Liver (tissue), 9 donors: ENCODE data around the gene NR5A2. TPM values are rescaled to one million over a fixed set of nuclear protein-coding genes. Genes with fewer than 3 reads are reported as not detected.

ENCODE experiments used
- DNase-seq: peaks from one replicate; pipeline ENCODE4 v3.0.0-alpha.2; 2017; ENCODE audit warnings: low spot score
- H3K27ac ChIP-seq, 2 donors: one replicate each; pipeline ENCODE4 v1.7.0; 2013; ENCODE audit warnings: inconsistent platforms in 2 of 2, low read length in 2 of 2, control low read depth in 1 of 2, low read depth in 1 of 2, mild to moderate bottlenecking in 1 of 2
- H3K27me3 ChIP-seq, 4 donors: one replicate each; pipeline versions ENCODE4 v1.6.1 to v1.7.0; 2013; ENCODE audit warnings: low read length in 3 of 4, inconsistent platforms in 1 of 4, mild to moderate bottlenecking in 1 of 4, moderate library complexity in 1 of 4; ENCODE audit not compliant: control insufficient read depth in 4 of 4, insufficient read depth in 4 of 4
- H3K36me3 ChIP-seq, 4 donors: one replicate each; pipeline versions ENCODE4 v1.6.1 to v1.7.0; 2013; ENCODE audit warnings: low read length in 3 of 4, mild to moderate bottlenecking in 3 of 4, low read depth in 1 of 4, moderate library complexity in 1 of 4; ENCODE audit not compliant: control insufficient read depth in 4 of 4, insufficient read depth in 3 of 4
- H3K4me1 ChIP-seq, 4 donors: one replicate each; pipeline versions ENCODE4 v1.6.1 to v1.7.0; 2013; ENCODE audit warnings: low read length in 3 of 4, mild to moderate bottlenecking in 3 of 4, moderate library complexity in 1 of 4; ENCODE audit not compliant: control insufficient read depth in 4 of 4, insufficient read depth in 4 of 4
- H3K4me3 ChIP-seq, 3 donors: one replicate each; pipeline versions ENCODE4 v1.6.1 to v1.7.0; 2013; ENCODE audit warnings: low read length in 3 of 3, control low read depth in 1 of 3, low read depth in 1 of 3, mild to moderate bottlenecking in 1 of 3
- H3K9ac ChIP-seq, 2 donors: one replicate each; pipeline ENCODE4 v1.7.0; 2013; ENCODE audit warnings: low read length in 2 of 2, mild to moderate bottlenecking in 2 of 2, moderate library complexity in 2 of 2, control low read depth in 1 of 2, low read depth in 1 of 2
- H3K9me3 ChIP-seq, 4 donors: one replicate each; pipeline versions ENCODE4 v1.6.1 to v1.7.0; 2013; ENCODE audit warnings: low read length in 3 of 4; ENCODE audit not compliant: control insufficient read depth in 4 of 4
- EGR1 ChIP-seq, 2 donors: IDR thresholded peaks; 2 replicates each; pipeline ENCODE4 v1.6.1; 2016 to 2018; ENCODE audit warnings: antibody characterized with exemption in 2 of 2, low read depth in 2 of 2
- FOXA1 ChIP-seq: IDR thresholded peaks from 2 replicates; pipeline ENCODE4 v1.6.1; 2016; ENCODE audit warnings: antibody characterized with exemption
- FOXA2 ChIP-seq: IDR thresholded peaks from 2 replicates; pipeline ENCODE4 v1.6.1; 2016; ENCODE audit warnings: antibody characterized with exemption
- GABPA ChIP-seq, 2 donors: IDR thresholded peaks in 1 of 2; conservative IDR thresholded peaks in 1 of 2; 2 replicates each; pipeline ENCODE4 v1.6.1; 2016; ENCODE audit warnings: antibody characterized with exemption in 2 of 2, mild to moderate bottlenecking in 1 of 2, moderate library complexity in 1 of 2
- HNF4A ChIP-seq, 2 donors: conservative IDR thresholded peaks; 2 replicates each; pipeline ENCODE4 v1.6.1; 2016; ENCODE audit warnings: antibody characterized with exemption in 2 of 2, mild to moderate bottlenecking in 2 of 2
- HNF4G ChIP-seq: IDR thresholded peaks from 2 replicates; pipeline ENCODE4 v1.6.1; 2016; ENCODE audit warnings: antibody characterized with exemption
- JUND ChIP-seq, 2 donors: IDR thresholded peaks; 2 replicates each; pipeline ENCODE4 v1.6.1; 2016; ENCODE audit warnings: antibody characterized with exemption in 2 of 2
- MAX ChIP-seq: IDR thresholded peaks from 2 replicates; pipeline ENCODE4 v1.6.1; 2016; ENCODE audit warnings: antibody characterized with exemption
- NR2F2 ChIP-seq: IDR thresholded peaks from 2 replicates; pipeline ENCODE4 v1.6.1; 2016; ENCODE audit warnings: antibody characterized with exemption
- RAD21 ChIP-seq, 2 donors: IDR thresholded peaks; 2 replicates each; pipeline ENCODE4 v1.6.1; 2016; ENCODE audit warnings: antibody characterized with exemption in 2 of 2, mild to moderate bottlenecking in 2 of 2
- REST ChIP-seq: IDR thresholded peaks from 2 replicates; pipeline ENCODE4 v1.6.1; 2016; ENCODE audit warnings: antibody characterized with exemption, mild to moderate bottlenecking
- RXRA ChIP-seq, 2 donors: IDR thresholded peaks; 2 replicates each; pipeline ENCODE4 v1.6.1; 2017 to 2018; ENCODE audit warnings: antibody characterized with exemption in 2 of 2, mild to moderate bottlenecking in 1 of 2
- SP1 ChIP-seq: IDR thresholded peaks from 2 replicates; pipeline ENCODE4 v1.6.1; 2018; ENCODE audit warnings: antibody characterized with exemption, mild to moderate bottlenecking
- TAF1 ChIP-seq: conservative IDR thresholded peaks from 2 replicates; pipeline ENCODE4 v1.6.1; 2016; ENCODE audit warnings: antibody characterized with exemption, mild to moderate bottlenecking
- YY1 ChIP-seq: IDR thresholded peaks from 2 replicates; pipeline ENCODE4 v1.6.1; 2016; ENCODE audit warnings: antibody characterized with exemption, mild to moderate bottlenecking
- WGBS: extraction: QIAGEN DNeasy Blood & Tissue Kit; methylation state at CpG from one replicate; pipeline ENCODE4 v1.1.7; 2013; 5-methylcytosine and 5-hydroxymethylcytosine counted together
- polyA plus RNA-seq, 2 donors: library from polyadenylated mRNA; stranded (reverse) in 1 of 2; unstranded in 1 of 2; fragments of 200-250 nt in 1 of 2; fragments of >200 nt in 1 of 2; fragmentation: Nextera tagmentation in 1 of 2; extraction: Ambion mirVana in 1 of 2; gene quantifications; one replicate each; pipeline versions ENCODE4 v1.2.1 to v1.2.3, GENCODE V29; 2013 to 2015
- total RNA-seq, 2 donors: library from RNA; depleted of rRNA; stranded (reverse); fragments of >200 nt; gene quantifications; one replicate each; pipeline ENCODE4 v1.2.3, GENCODE V29; 2014
- TF ChIP-seq, protein P1 (sequence below): IDR thresholded peaks from 2 replicates; pipeline ENCODE4 v1.6.1; 2016; ENCODE audit warnings: antibody characterized with exemption
- TF ChIP-seq, protein P2 (sequence below): IDR thresholded peaks from 2 replicates; pipeline ENCODE4 v1.6.1; 2016; ENCODE audit warnings: antibody characterized with exemption
- donor health status: healthy.
- donor health status: healthy.
- donor health status: healthy.
- donor health status: healthy.
- donor health status: healthy.

Gene NR5A2
- total and polyA plus RNA-seq, 4 donors: 10.0 to 37.5 (median 21.1) TPM

GRCh38 chr1:200095057-200095577 lies 67.6 kb downstream of the NR5A2 start:
- WGBS: 94% methylated on average over 2 of the region's 2 CpGs
- no peak overlapping the region for H3K9ac ChIP-seq

DNA sequence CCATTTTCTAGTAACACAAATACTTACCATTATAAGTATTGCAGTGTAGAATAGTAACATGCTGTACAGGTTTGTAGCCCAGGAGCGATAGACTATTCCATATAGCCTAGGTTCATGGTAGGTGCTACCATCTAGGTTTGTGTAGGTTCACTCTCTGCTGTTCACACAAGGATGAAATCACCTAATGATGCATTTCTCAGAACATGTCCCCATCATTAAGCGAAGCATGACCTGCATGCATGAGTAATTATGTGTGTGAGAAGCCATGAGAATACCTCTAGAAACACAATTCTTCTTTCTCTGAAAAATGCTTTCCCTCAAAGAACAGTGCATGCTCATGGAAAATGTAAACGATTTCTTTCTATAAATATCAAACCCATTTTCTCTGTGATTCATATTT lies 69.3 kb downstream of the NR5A2 start:
- DNase-seq: no peak
- TF ChIP-seq EGR1 (IDR thresholded peaks at IDR 0.05; ENCODE audit: low read depth in 2 of 2) (no peak), FOXA1 (no peak), HNF4A (conservative IDR thresholded peaks at IDR 0.05) (no peak), HNF4G (no peak), NR2F2 (no peak), TAF1 (no peak), GABPA (IDR thresholded peaks at IDR 0.05 in 1 of 2, conservative IDR thresholded peaks at IDR 0.05 in 1 of 2) (no peak), SP1 (no peak), MAX (no peak), JUND (IDR thresholded peaks at IDR 0.05) (no peak)
- TF ChIP-seq, protein P1, sequence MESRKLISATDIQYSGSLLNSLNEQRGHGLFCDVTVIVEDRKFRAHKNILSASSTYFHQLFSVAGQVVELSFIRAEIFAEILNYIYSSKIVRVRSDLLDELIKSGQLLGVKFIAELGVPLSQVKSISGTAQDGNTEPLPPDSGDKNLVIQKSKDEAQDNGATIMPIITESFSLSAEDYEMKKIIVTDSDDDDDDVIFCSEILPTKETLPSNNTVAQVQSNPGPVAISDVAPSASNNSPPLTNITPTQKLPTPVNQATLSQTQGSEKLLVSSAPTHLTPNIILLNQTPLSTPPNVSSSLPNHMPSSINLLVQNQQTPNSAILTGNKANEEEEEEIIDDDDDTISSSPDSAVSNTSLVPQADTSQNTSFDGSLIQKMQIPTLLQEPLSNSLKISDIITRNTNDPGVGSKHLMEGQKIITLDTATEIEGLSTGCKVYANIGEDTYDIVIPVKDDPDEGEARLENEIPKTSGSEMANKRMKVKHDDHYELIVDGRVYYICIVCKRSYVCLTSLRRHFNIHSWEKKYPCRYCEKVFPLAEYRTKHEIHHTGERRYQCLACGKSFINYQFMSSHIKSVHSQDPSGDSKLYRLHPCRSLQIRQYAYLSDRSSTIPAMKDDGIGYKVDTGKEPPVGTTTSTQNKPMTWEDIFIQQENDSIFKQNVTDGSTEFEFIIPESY: no peak
- TF ChIP-seq, protein P2, sequence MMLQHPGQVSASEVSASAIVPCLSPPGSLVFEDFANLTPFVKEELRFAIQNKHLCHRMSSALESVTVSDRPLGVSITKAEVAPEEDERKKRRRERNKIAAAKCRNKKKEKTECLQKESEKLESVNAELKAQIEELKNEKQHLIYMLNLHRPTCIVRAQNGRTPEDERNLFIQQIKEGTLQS: no peak

More at GRCh38 chr1:200095057-200095577, 67.6 kb downstream of the NR5A2 start:
- no peak for TF ChIP-seq MAX
- no peak for TF ChIP-seq REST
- no peak for TF ChIP-seq FOXA2
- no peak for TF ChIP-seq TAF1
- no peak for TF ChIP-seq SP1
- TF ChIP-seq FOXA1: no peak
- TF ChIP-seq YY1: no peak
- no peak for TF ChIP-seq RXRA (IDR thresholded peaks at IDR 0.05)
- no peak for TF ChIP-seq JUND (IDR thresholded peaks at IDR 0.05)
- TF ChIP-seq EGR1 (IDR thresholded peaks at IDR 0.05; ENCODE audit: low read depth in 2 of 2): no peak
- TF ChIP-seq, protein P1: no peak
- TF ChIP-seq, protein P2: no peak
- TF ChIP-seq GABPA (IDR thresholded peaks at IDR 0.05 in 1 of 2, conservative IDR thresholded peaks at IDR 0.05 in 1 of 2): no peak
- TF ChIP-seq RAD21 (IDR thresholded peaks at IDR 0.05): no peak
- H3K27ac ChIP-seq: no peak overlapping the region
- H3K36me3 ChIP-seq: peaks cover 0 to 8% (median 2%) of the 10 kb centered on the region in 4 donors
- H3K4me1 ChIP-seq: no peaks in the 10 kb centered on the region
- H3K9me3 ChIP-seq: no peaks in the 10 kb centered on the region
- H3K27me3 ChIP-seq: no peaks in the 10 kb centered on the region
- no peak overlapping the region for H3K4me3 ChIP-seq
- no peak for DNase-seq

More for the DNA sequence above, 69.3 kb downstream of the NR5A2 start:
- WGBS: 94% methylated on average over 3 of the region's 3 CpGs
- peaks cover 0 to 6% (median 1%) of the 10 kb centered on the region in 4 donors for H3K36me3 ChIP-seq
- no peaks in the 10 kb centered on the region for H3K9me3 ChIP-seq
- no peak overlapping the region for H3K4me3 ChIP-seq
- H3K9ac ChIP-seq: no peak overlapping the region
- H3K4me1 ChIP-seq: no peaks in the 10 kb centered on the region
- no peak overlapping the region for H3K27ac ChIP-seq
- no peaks in the 10 kb centered on the region for H3K27me3 ChIP-seq
